ENCODE results near the gene PICK1.
A peak's percentile ranks its signal among the peaks of the same experiment; 100 is the strongest.
"Not testable (repeated sequence)": the region's sequence is repeated elsewhere in the genome, so short reads cannot be mapped to it uniquely, and the experiment has no call there.

Gene PICK1

GRCh38 chr22:38077595-38077994, 20.4 kb downstream of the PICK1 start:
- no peak for DNase-seq

GRCh38 chr22:38078046-38078840, 21.0 kb downstream of the PICK1 start:
- DNase-seq: peak; percentile 49

DNA sequence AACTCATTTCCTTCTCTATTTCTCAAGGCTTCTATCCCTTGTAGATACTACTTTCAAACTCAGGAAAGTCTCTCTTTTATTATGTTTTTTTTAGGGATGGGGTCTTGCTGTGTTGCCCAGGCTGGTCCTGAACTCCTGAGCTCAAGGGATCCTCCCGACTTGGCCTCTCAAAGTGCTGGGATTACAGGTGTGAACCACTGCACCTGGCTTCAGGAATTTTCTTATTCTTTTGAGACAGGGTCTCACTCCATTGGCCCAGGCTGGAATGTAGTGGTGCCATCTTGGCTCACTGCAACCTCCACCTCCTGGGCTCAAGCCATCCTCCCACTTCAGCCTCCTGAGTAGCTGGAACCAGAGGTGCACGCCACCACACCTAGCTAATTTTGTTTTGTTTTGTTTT, 22.0 kb downstream of the PICK1 start:
- not testable (repeated sequence) for DNase-seq

GRCh38 chr22:38079804-38080203, 22.6 kb downstream of the PICK1 start:
- DNase-seq: no peak

DNA sequence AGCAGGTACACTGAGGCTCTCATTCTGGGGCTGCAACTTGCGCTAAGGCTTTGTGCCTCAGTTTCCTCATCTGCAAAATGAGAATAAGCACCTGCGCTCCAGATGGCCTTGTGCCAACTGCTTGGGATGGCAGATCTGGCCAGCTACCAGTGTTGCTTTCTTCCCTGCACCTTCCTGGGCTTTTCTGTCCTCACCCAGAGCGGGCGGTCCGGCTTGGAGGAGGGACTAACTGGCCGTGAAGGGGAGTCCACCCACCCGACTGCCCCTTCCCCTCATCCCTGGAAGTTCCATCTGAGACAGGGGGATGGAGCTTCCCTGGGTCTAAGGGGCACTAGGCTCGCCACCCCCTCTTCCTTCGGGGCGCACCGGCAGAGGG, 23.3 kb downstream of the PICK1 start:
- peak; percentile 38 for DNase-seq

DNA sequence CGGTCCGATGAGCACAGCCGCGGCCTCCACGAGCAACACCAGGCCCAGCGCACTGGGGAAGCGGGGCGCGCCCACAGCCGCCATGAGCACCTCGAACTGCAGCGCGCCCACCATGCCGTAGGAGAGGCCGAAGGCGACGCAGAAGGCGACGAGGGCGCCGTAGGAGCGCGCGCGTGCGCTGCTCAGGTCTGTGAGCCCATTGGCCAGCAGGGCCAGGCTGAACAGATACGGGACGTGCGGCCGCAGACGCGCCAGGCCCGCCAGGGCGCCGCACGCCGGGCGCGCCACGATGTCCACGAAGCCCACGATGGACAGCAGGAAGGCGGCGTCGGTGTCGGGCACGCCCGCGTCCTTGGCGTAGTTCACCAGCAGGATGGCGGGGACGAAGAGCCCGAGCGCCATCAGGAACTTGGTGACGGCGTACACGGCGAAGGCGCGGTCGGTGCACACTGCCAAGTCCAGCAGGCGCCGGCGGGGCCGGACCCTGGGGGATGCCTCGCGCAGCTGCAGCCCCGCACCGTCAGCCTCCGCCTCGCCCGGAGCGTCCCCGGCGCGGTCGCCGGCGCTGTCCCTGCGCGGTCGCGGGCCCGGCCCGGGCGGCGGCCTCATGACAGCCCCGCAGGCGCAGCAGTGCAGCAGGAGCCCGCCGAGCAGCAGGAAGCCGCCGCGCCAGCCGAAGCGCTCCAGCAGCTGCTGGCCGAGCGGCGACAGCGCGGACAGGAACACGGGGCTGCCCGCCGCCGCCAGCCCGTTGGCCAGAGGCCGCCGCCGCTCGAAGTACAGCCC, 23.8 kb downstream of the PICK1 start:
- DNase-seq: peak; percentile 72

DNA sequence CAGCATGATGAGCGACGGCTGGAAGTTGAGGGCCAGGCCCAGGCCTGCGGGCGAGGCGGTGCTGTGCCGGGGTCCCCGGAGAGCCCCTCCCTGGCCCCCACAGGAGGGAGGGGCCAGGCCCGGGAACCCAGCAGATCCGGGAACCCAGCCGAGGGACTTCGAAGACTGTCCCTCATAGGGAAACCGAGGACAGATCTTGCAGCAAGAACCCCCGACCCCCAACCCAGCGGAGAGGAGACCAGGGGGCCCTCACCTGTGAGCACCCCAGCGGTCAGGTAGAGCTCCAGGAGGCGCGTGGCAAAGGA, 24.4 kb downstream of the PICK1 start:
- no peak for DNase-seq

GRCh38 chr22:38081941-38082828, 25.0 kb downstream of the PICK1 start:
- DNase-seq: peak; percentile 55

- no peak for DNase-seq
Measured at GRCh38 chr22:38082986-38083710, 25.9 kb downstream of the PICK1 start.

DNA sequence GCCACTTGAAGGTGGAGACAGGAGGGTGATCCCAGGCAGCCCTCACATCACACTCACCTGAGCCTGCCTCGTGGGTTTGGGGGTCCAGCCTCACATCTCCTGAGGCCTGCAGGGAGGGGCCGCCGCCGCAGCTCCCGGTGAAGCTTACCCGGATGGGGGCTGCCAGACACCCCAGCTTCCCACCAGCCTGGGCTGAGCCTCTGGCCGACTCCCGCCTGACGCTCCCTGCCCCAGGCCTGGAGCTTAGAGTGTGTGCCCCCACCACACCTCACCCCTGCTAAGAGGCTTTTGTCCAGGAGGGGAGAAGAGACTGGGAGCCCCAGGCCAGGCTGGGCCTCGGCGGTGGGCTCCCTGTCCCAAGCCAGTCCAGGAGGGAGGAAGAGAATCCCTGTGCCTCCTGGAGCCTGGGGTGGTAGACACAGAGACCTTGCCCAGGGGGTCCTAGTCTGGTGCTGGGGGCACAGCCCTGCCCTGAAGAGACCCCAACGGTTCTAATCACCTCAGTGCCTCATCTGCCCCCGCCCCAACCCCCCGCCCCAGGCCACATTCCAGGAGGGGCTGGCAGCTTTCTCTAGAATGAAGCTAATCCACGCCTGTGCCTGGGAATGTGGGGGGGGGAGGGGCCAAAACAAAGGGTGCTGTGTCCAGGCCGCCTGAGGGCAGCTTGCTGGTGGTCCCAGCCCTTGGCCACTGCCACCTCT, 26.9 kb downstream of the PICK1 start, which contains the start of gene SLC16A8:
Gene SLC16A8 (minus strand): TSS at position 254 of the 701 bp plus-strand sequence. CDS start 1,311 bp downstream, outside the sequence.
- peak; percentile 95 for DNase-seq

GRCh38 chr22:38085056-38085455, 27.9 kb downstream of the PICK1 start:
- DNase-seq: no peak

GRCh38 chr22:38085501-38085900, 28.3 kb downstream of the PICK1 start:
- no peak for DNase-seq

DNA sequence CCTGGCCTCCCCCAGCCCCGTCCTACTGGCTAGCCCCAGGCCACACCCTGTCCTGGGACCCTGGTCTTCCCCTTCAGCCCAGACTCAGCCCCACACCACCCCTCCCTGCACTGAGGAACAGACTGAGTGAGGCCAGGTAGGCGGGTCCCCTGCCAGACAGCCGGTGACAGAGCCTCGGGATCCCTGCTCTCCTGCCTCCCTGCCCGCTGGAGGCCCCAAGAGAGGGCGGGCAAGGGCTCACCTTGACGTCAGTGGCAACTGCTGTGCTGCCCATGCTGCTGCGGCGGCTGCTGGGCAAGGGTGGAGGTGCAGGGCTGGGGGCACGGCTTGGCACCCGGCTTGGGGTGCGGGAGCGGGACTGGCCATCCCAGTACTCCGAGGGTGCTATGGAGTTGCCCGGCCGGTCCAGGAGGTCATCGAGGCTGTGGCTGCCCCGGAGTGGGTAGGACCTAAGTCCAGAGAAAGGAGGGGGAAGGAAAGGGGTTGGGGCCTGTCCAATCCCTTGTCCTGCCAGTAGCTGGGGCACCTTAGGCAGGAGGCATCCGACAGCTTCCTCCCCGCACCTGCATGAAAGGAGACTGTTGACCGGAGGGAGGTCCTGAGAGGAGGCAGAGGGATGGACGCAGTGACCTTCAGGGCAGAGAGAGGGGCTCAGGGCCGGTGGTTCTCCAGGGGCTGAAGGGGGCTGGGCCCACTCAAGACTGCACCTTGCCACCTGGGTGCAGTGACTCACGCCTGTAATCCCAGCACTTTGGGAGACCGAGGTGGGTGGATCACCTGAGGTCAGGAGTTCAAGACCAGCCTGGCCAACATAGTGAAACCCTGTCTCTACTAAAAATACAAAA, 29.0 kb downstream of the PICK1 start:
- no peak for DNase-seq

GRCh38 chr22:38086942-38087341, 29.7 kb downstream of the PICK1 start:
- DNase-seq: no peak

- DNase-seq: no peak
Measured at GRCh38 chr22:38087855-38088254, 30.7 kb downstream of the PICK1 start.

- DNase-seq: no peak
Measured at GRCh38 chr22:38088629-38089473, 31.6 kb downstream of the PICK1 start.

GRCh38 chr22:38089474-38089851, 32.3 kb downstream of the PICK1 start:
- DNase-seq: no peak

DNA sequence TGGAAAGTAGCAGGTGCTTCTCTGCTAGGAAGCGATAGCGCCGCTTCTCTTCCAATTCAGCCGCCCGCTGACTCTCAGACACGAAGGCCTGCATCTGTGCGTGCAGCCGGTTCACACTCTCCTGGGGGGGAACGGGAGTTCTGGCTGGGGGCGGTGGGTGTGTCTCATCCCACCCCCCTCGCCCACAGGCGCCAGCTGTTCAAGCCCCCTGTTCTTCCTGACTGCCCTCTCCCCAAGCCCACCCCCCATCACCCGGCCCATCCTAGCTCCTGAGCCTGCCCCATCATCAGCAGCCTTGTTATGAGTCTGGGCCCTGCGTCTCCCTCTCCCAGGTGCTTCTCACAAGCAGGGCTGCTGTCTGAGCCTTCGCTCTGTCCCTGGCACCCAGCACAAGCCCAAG, 39.9 kb downstream of the PICK1 start:
- DNase-seq: no peak

- peak; percentile 90 for DNase-seq
Measured at GRCh38 chr22:38097557-38098409, 40.6 kb downstream of the PICK1 start.
